Mucosa of descending colon (tissue), 3 donors: ENCODE data around the gene OR1K1. TPM values are rescaled to one million over a fixed set of nuclear protein-coding genes. Genes with fewer than 3 reads are reported as not detected.
A peak's percentile ranks its signal among the peaks of the same experiment; 100 is the strongest.

ENCODE experiments used
- ATAC-seq: fragments of 200-7000 bp; cut with Tn5 transposase; one replicate; pipeline ENCODE4 v1.9.1; 2020; ENCODE audit warnings: mild to moderate bottlenecking, moderate library complexity
- DNase-seq, 3 donors: peaks; one replicate each; pipeline ENCODE4 v3.0.0-alpha.2; 2020
- H3K36me3 ChIP-seq: fragments of 200-600 bp; one replicate; pipeline ENCODE4 v1.8.0; 2021; ENCODE audit warnings: low read depth, mild to moderate bottlenecking
- H3K4me1 ChIP-seq: fragments of 200-600 bp; one replicate; pipeline ENCODE4 v1.8.0; 2021; ENCODE audit warnings: low read depth, mild to moderate bottlenecking
- H3K4me3 ChIP-seq: fragments of 200-600 bp; one replicate; pipeline ENCODE4 v1.8.0; 2021; ENCODE audit warnings: mild to moderate bottlenecking
- H3K9me3 ChIP-seq: fragments of 200-600 bp; one replicate; pipeline ENCODE4 v1.8.0; 2021; ENCODE audit warnings: mild to moderate bottlenecking
- CTCF ChIP-seq: fragments of 200-600 bp; IDR thresholded peaks from one replicate; pipeline ENCODE4 v1.8.0; 2022; ENCODE audit warnings: antibody characterized with exemption, mild to moderate bottlenecking
- intact Hi-C, 2 donors: fragments of 100-400 bp; cut with DNase I in 1 of 2; cut with micrococcal nuclease in 1 of 2; formaldehyde crosslinking; loops; one replicate each; pipeline versions ENCODE4 v1.11.0 to v1.11.1; 2022; cut with DNase I, micrococcal nuclease
- total RNA-seq, 3 donors: library from RNA; stranded (reverse); fragmentation: NEBNext Ultra II Directional in 2 of 3; extraction: Animal tissue kit (Norgen Biotek cat#: 25700) in 2 of 3; gene quantifications; one replicate each; pipeline versions ENCODE4 v1.2.1 to v1.2.4, GENCODE V29; 2021 to 2023
- donor health status: DM: no; HTN: no; CAD: no; lungs with moderate emphysema.
- donor health status: DM: no; HTN: no; CAD: no.
- donor health status: DM: no; HTN: yes; CAD: no.

Gene OR1K1
- total RNA-seq, 3 donors from 2014 or later = not detected

- intact Hi-C loops = loop anchor here in 1 of 2 donors (10.0 kb wide), 1 partner anchor 692 kb away; no protein-coding TSS in a partner anchor
- no peaks in the 10 kb centered on the region for H3K9me3 ChIP-seq
- peak in 1 of 3 donors; percentile 26 for DNase-seq
- peaks cover 6% of the 10 kb centered on the region for H3K36me3 ChIP-seq
- H3K4me3 ChIP-seq = no peak overlapping the region
- no peak for TF ChIP-seq CTCF
- ATAC-seq = peak; percentile 58
- H3K4me1 ChIP-seq = peaks cover 8% of the 10 kb centered on the region
Observed at GRCh38 chr9:122816163-122816867, 16.4 kb downstream of the OR1K1 start.

- intact Hi-C loops = loop anchor here in 1 of 2 donors (10.0 kb wide), 1 partner anchor 695 kb away; no protein-coding TSS in a partner anchor
- Histone ChIP-seq H3K4me1 (peaks cover 8% of the 10 kb centered on the region), H3K4me3 (no peak overlapping the region), H3K36me3 (peaks cover 6% of the 10 kb centered on the region), H3K9me3 (no peaks in the 10 kb centered on the region)
- ATAC-seq (no peak), DNase-seq (no peak)
- TF ChIP-seq CTCF = no peak
Observed at GRCh38 chr9:122819326-122819725, 19.4 kb downstream of the OR1K1 start.

GRCh38 chr9:122819791-122820489 is 20.0 kb downstream of the OR1K1 start:
- peaks cover 8% of the 10 kb centered on the region for H3K4me1 ChIP-seq
- intact Hi-C loops = loop anchor here in 1 of 2 donors (10.0 kb wide), 1 partner anchor 695 kb away; no protein-coding TSS in a partner anchor
- no peaks in the 10 kb centered on the region for H3K9me3 ChIP-seq
- ATAC-seq = no peak
- no peak for TF ChIP-seq CTCF
- no peak overlapping the region for H3K4me3 ChIP-seq
- peaks cover 6% of the 10 kb centered on the region for H3K36me3 ChIP-seq
- DNase-seq = no peak

GRCh38 chr9:122820490-122820845 is 20.5 kb downstream of the OR1K1 start:
- intact Hi-C loops = no loop called here
- H3K9me3 ChIP-seq = no peaks in the 10 kb centered on the region
- ATAC-seq = no peak
- no peak for DNase-seq
- no peak for TF ChIP-seq CTCF
- H3K4me1 ChIP-seq = peaks cover 8% of the 10 kb centered on the region
- H3K4me3 ChIP-seq = no peak overlapping the region
- H3K36me3 ChIP-seq = peaks cover 6% of the 10 kb centered on the region

GRCh38 chr9:122821278-122821943 is 21.5 kb downstream of the OR1K1 start:
- peaks cover 8% of the 10 kb centered on the region for H3K4me1 ChIP-seq
- peaks cover 6% of the 10 kb centered on the region for H3K36me3 ChIP-seq
- no peak for TF ChIP-seq CTCF
- ATAC-seq = peak; percentile 65
- peak in 1 of 3 donors; percentile 45 for DNase-seq
- H3K9me3 ChIP-seq = no peaks in the 10 kb centered on the region
- intact Hi-C loops = no loop called here
- H3K4me3 ChIP-seq = no peak overlapping the region
